Lower leg skin (tissue), 3 donors: Measurements from ENCODE around the gene HBB.

Experiments used
- POLR2A ChIP-seq, 2 donors: fragments of 450-650 bp; IDR thresholded peaks; one replicate each; pipeline ENCODE4 v1.6.1; 2016 to 2017; ENCODE audit warnings: antibody characterized with exemption in 2 of 2, mild to moderate bottlenecking in 1 of 2, moderate library complexity in 1 of 2
- TF ChIP-seq, protein P1 (sequence below), 3 donors: fragments of 450-650 bp; IDR thresholded peaks; one replicate each; pipeline ENCODE4 v1.5.1; 2016; ENCODE audit warnings: antibody characterized with exemption in 3 of 3, mild to moderate bottlenecking in 3 of 3, moderate library complexity in 2 of 3

DNA sequence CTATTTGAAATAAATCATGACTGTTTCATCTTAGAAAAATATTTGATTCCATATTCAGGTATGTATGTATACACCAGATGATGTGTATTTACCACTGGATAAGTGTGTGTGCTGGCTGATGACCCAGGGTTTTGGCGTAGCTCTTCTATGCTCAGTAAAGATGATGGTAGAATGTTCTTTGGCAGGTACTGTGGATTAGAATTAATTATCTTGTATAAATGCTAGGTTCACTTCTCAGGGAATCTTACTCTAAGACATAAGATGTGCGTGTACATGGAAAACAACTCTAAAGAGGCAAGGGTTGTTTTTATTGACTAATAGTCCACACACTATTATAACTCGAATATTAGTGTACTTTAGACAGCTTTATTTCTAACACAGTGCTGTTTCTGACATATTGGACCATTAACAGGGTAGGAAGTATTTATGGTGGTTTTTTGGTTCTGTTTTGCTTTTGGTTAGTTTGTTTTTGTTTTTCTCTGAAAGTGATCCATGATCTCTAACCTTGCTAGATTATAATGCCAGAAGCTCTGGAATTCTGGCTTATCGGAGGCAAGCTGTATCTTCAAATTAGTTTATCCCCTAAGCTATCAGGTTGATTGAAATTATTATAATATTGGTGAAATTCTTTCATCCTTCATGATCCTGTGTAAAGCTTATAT lies 23.8 kb upstream of the HBB start:
- TF ChIP-seq, protein P1, sequence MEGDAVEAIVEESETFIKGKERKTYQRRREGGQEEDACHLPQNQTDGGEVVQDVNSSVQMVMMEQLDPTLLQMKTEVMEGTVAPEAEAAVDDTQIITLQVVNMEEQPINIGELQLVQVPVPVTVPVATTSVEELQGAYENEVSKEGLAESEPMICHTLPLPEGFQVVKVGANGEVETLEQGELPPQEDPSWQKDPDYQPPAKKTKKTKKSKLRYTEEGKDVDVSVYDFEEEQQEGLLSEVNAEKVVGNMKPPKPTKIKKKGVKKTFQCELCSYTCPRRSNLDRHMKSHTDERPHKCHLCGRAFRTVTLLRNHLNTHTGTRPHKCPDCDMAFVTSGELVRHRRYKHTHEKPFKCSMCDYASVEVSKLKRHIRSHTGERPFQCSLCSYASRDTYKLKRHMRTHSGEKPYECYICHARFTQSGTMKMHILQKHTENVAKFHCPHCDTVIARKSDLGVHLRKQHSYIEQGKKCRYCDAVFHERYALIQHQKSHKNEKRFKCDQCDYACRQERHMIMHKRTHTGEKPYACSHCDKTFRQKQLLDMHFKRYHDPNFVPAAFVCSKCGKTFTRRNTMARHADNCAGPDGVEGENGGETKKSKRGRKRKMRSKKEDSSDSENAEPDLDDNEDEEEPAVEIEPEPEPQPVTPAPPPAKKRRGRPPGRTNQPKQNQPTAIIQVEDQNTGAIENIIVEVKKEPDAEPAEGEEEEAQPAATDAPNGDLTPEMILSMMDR (IDR thresholded peaks at IDR 0.05) = no peak
- no peak for TF ChIP-seq POLR2A (IDR thresholded peaks at IDR 0.05)
